GM12874 (cell line): ENCODE data around the gene TOR1B.

Experiments used
- CTCF ChIP-seq: IDR thresholded peaks from 2 replicates; pipeline ENCODE4 v1.5.1; 2011; ENCODE audit warnings: low read depth, mild to moderate bottlenecking, control low read depth, low read length, moderate library complexity; ENCODE audit not compliant: insufficient read depth

Gene TOR1B

GRCh38 chr9:129802833-129803675 lies at the start of gene TOR1B:
Gene TOR1B, plus strand, starts transcription at chr9:129803184. Its CDS starts 29 bp downstream, at chr9:129803213.
- no peak for TF ChIP-seq CTCF

GRCh38 chr9:129755151-129755550 lies 47.8 kb upstream of the TOR1B start:
- no peak for TF ChIP-seq CTCF

- no peak for TF ChIP-seq CTCF
Measured at GRCh38 chr9:129756191-129756590, 46.8 kb upstream of the TOR1B start.

GRCh38 chr9:129757045-129757444 lies 45.9 kb upstream of the TOR1B start:
- TF ChIP-seq CTCF = no peak

- TF ChIP-seq CTCF = no peak
Measured at GRCh38 chr9:129759319-129759718, 43.7 kb upstream of the TOR1B start.

- no peak for TF ChIP-seq CTCF
Measured at GRCh38 chr9:129759804-129760502, 43.0 kb upstream of the TOR1B start.

GRCh38 chr9:129761293-129761900 lies 41.6 kb upstream of the TOR1B start:
- TF ChIP-seq CTCF = no peak
